Activated CD4-positive, alpha-beta memory T cell treated with anti-CD3 and anti-CD28 coated beads, Interleukin-2, amount 10 ng/mL, durations not matched to agents 7 days and 5 days (primary cell): ENCODE results near the gene SGMS1. TPM values are rescaled to one million over a fixed set of nuclear protein-coding genes. Genes with fewer than 3 reads are reported as not detected.
A peak's percentile ranks its signal among the peaks of the same experiment; 100 is the strongest.

Source experiments
- CTCF ChIA-PET: fragments of 350-600 bp; sonication (Branson Sonifier 250); formaldehyde crosslinking; loops from one replicate; lab custom pipeline; 2021; ENCODE audit warnings: antibody characterized with exemption, inconsistent platforms; lab: Charles Lee
- POLR2A ChIA-PET: fragments of 350-600 bp; sonication (Branson Sonifier 250); formaldehyde crosslinking; loops from one replicate; lab custom pipeline; 2021; ENCODE audit warnings: antibody characterized with exemption; lab: Charles Lee
- DNase-seq: peaks from one replicate; pipeline ENCODE4 v3.0.0-alpha.2; 2020
- H3K27ac Mint-ChIP-seq: one replicate; pipeline ENCODE4 v1.8.0; 2021; ENCODE audit warnings: mild to moderate bottlenecking, mixed read lengths
- H3K27me3 Mint-ChIP-seq: one replicate; pipeline ENCODE4 v1.8.0; 2021; ENCODE audit warnings: mixed read lengths
- H3K36me3 Mint-ChIP-seq: one replicate; pipeline ENCODE4 v1.8.0; 2021; ENCODE audit warnings: low read depth, mixed read lengths
- H3K4me1 Mint-ChIP-seq: one replicate; pipeline ENCODE4 v1.8.0; 2021; ENCODE audit warnings: mixed read lengths
- H3K4me3 Mint-ChIP-seq: one replicate; pipeline ENCODE4 v1.8.0; 2021; ENCODE audit warnings: mild to moderate bottlenecking, mixed read lengths
- H3K9me3 Mint-ChIP-seq: one replicate; pipeline ENCODE4 v1.8.0; 2021; ENCODE audit warnings: mixed read lengths
- total RNA-seq, 2 experiments: library from RNA; stranded (reverse); gene quantifications; one replicate each; pipeline ENCODE4 v1.2.3, GENCODE V29; 2021

The SGMS1 gene
- total RNA-seq, 2 experiments from 2014 or later: 18.9 to 19.9 TPM

GRCh38 chr10:50523357-50523756 is 100.4 kb downstream of the SGMS1 start:
- Mint-ChIP-seq H3K27ac (no peak overlapping the region), H3K27me3 (no peaks in the 10 kb centered on the region), H3K36me3 (no peaks in the 10 kb centered on the region), H3K4me1 (peaks cover 6% of the 10 kb centered on the region), H3K9me3 (no peaks in the 10 kb centered on the region), H3K4me3 (no peak overlapping the region)
- no peak for DNase-seq
- ChIA-PET POLR2A (no interaction called here), CTCF (no interaction called here)

GRCh38 chr10:50522908-50523307 is 100.8 kb downstream of the SGMS1 start:
- Mint-ChIP-seq H3K4me1 (peaks cover 6% of the 10 kb centered on the region), H3K36me3 (no peaks in the 10 kb centered on the region), H3K27ac (no peak overlapping the region), H3K4me3 (no peak overlapping the region), H3K27me3 (no peaks in the 10 kb centered on the region), H3K9me3 (no peaks in the 10 kb centered on the region)
- ChIA-PET CTCF (no interaction called here), POLR2A (no interaction called here)
- DNase-seq: no peak

- ChIA-PET POLR2A (no interaction called here), CTCF (no interaction called here)
- H3K27ac Mint-ChIP-seq: no peak overlapping the region
These were observed 103.6 kb downstream of the SGMS1 start for GRCh38 chr10:50520115-50520514.

GRCh38 chr10:50517626-50518025 is 106.1 kb downstream of the SGMS1 start:
- Mint-ChIP-seq H3K27me3 (peaks cover 4% of the 10 kb centered on the region), H3K27ac (no peak overlapping the region), H3K4me1 (peaks cover 10% of the 10 kb centered on the region), H3K36me3 (peaks cover 5% of the 10 kb centered on the region), H3K4me3 (no peak overlapping the region), H3K9me3 (no peaks in the 10 kb centered on the region)
- no peak for DNase-seq
- ChIA-PET POLR2A (no interaction called here), CTCF (no interaction called here)

More at GRCh38 chr10:50520115-50520514, 103.6 kb downstream of the SGMS1 start:
- no peaks in the 10 kb centered on the region for H3K9me3 Mint-ChIP-seq
- DNase-seq: no peak
- H3K27me3 Mint-ChIP-seq: no peaks in the 10 kb centered on the region
- no peak overlapping the region for H3K4me3 Mint-ChIP-seq
- H3K4me1 Mint-ChIP-seq: no peaks in the 10 kb centered on the region
- peaks cover 5% of the 10 kb centered on the region for H3K36me3 Mint-ChIP-seq

GRCh38 chr10:50516171-50516570 is 107.6 kb downstream of the SGMS1 start:
- H3K4me3 Mint-ChIP-seq: no peak overlapping the region
- CTCF ChIA-PET: no interaction called here
- H3K9me3 Mint-ChIP-seq: no peaks in the 10 kb centered on the region
- DNase-seq: no peak
- peaks cover 5% of the 10 kb centered on the region for H3K36me3 Mint-ChIP-seq
- POLR2A ChIA-PET: no interaction called here
- peaks cover 25% of the 10 kb centered on the region for H3K4me1 Mint-ChIP-seq
- H3K27me3 Mint-ChIP-seq: peaks cover 4% of the 10 kb centered on the region
- H3K27ac Mint-ChIP-seq: no peak overlapping the region

- H3K4me3 Mint-ChIP-seq: no peak overlapping the region
- DNase-seq: no peak
- peaks cover 5% of the 10 kb centered on the region for H3K36me3 Mint-ChIP-seq
- H3K9me3 Mint-ChIP-seq: no peaks in the 10 kb centered on the region
- peaks cover 4% of the 10 kb centered on the region for H3K27me3 Mint-ChIP-seq
- ChIA-PET POLR2A (no interaction called here), CTCF (no interaction called here)
- H3K4me1 Mint-ChIP-seq: peaks cover 31% of the 10 kb centered on the region
- no peak overlapping the region for H3K27ac Mint-ChIP-seq
These were observed 108.3 kb downstream of the SGMS1 start for GRCh38 chr10:50515420-50515819.

- POLR2A ChIA-PET: interaction anchor here (3.6 kb wide), 1 partner anchor 96 kb away, joined by 30 read pairs; no protein-coding TSS in a partner anchor
- Mint-ChIP-seq H3K27me3 (peaks cover 5% of the 10 kb centered on the region), H3K27ac (no peak overlapping the region)
These were observed 108.8 kb downstream of the SGMS1 start for GRCh38 chr10:50514995-50515394.

GRCh38 chr10:50513956-50514355 is 109.8 kb downstream of the SGMS1 start:
- Mint-ChIP-seq H3K36me3 (peaks cover 5% of the 10 kb centered on the region), H3K4me1 (peaks cover 45% of the 10 kb centered on the region), H3K4me3 (no peak overlapping the region), H3K27me3 (peaks cover 8% of the 10 kb centered on the region), H3K9me3 (no peaks in the 10 kb centered on the region), H3K27ac (no peak overlapping the region)
- ChIA-PET POLR2A (interaction anchor here (0.9 to 3.6 kb wide), 6 partner anchors 17 to 108 kb away, joined by 4 to 30 read pairs (median 5); no protein-coding TSS in a partner anchor), CTCF (no interaction called here)
- no peak for DNase-seq

More at GRCh38 chr10:50514995-50515394, 108.8 kb downstream of the SGMS1 start:
- Mint-ChIP-seq H3K4me3 (no peak overlapping the region), H3K9me3 (no peaks in the 10 kb centered on the region), H3K4me1 (peaks cover 34% of the 10 kb centered on the region), H3K36me3 (peaks cover 5% of the 10 kb centered on the region)
- DNase-seq: no peak
- CTCF ChIA-PET: no interaction called here

GRCh38 chr10:50512743-50513416 is 110.9 kb downstream of the SGMS1 start:
- H3K36me3 Mint-ChIP-seq: peaks cover 5% of the 10 kb centered on the region
- POLR2A ChIA-PET: interaction anchor here (0.6 to 3.6 kb wide), 18 partner anchors 9 to 228 kb away, joined by 3 to 30 read pairs (median 4); partner anchors contain the start of gene SGMS1
- no peaks in the 10 kb centered on the region for H3K9me3 Mint-ChIP-seq
- H3K4me1 Mint-ChIP-seq: peaks cover 55% of the 10 kb centered on the region
- peaks cover 8% of the 10 kb centered on the region for H3K27me3 Mint-ChIP-seq
- peak overlapping the region; percentile 40 for H3K27ac Mint-ChIP-seq
- CTCF ChIA-PET: interaction anchor here (0.7 to 1.6 kb wide), 5 partner anchors 10 to 116 kb away, joined by 3 to 6 read pairs (median 4); no protein-coding TSS in a partner anchor
- DNase-seq: peak; percentile 56
- peak overlapping the region; percentile 9 for H3K4me3 Mint-ChIP-seq

- Mint-ChIP-seq H3K27ac (peak overlapping the region; percentile 2), H3K27me3 (peaks cover 8% of the 10 kb centered on the region), H3K9me3 (no peaks in the 10 kb centered on the region), H3K4me3 (no peak overlapping the region), H3K36me3 (peaks cover 5% of the 10 kb centered on the region), H3K4me1 (peaks cover 62% of the 10 kb centered on the region)
- DNase-seq: no peak
- ChIA-PET CTCF (interaction anchor here (0.7 to 1.6 kb wide), 4 partner anchors 9 to 115 kb away, joined by 3 to 6 read pairs (median 4); no protein-coding TSS in a partner anchor), POLR2A (interaction anchor here (0.8 to 3.6 kb wide), 12 partner anchors 9 to 229 kb away, joined by 3 to 30 read pairs (median 4); partner anchors contain the start of gene SGMS1)
These were observed 111.6 kb downstream of the SGMS1 start for GRCh38 chr10:50512214-50512595.

GRCh38 chr10:50511492-50512213 is 112.1 kb downstream of the SGMS1 start:
- H3K27ac Mint-ChIP-seq: peak overlapping the region; percentile 2

GRCh38 chr10:50510517-50511473 is 113.0 kb downstream of the SGMS1 start:
- peaks cover 2% of the 10 kb centered on the region for H3K36me3 Mint-ChIP-seq
- ChIA-PET CTCF (interaction anchor here (0.6 kb wide), 1 partner anchor 111 kb away, joined by 3 read pairs; no protein-coding TSS in a partner anchor), POLR2A (interaction anchor here (2.4 kb wide), 1 partner anchor 112 kb away, joined by 9 read pairs; no protein-coding TSS in a partner anchor)
- no peak for DNase-seq
- H3K9me3 Mint-ChIP-seq: no peaks in the 10 kb centered on the region
- peak overlapping the region; percentile 3 for H3K27ac Mint-ChIP-seq
- no peak overlapping the region for H3K4me3 Mint-ChIP-seq
- H3K27me3 Mint-ChIP-seq: peaks cover 11% of the 10 kb centered on the region
- peaks cover 69% of the 10 kb centered on the region for H3K4me1 Mint-ChIP-seq

More at GRCh38 chr10:50511492-50512213, 112.1 kb downstream of the SGMS1 start:
- Mint-ChIP-seq H3K4me3 (no peak overlapping the region), H3K4me1 (peaks cover 65% of the 10 kb centered on the region), H3K27me3 (peaks cover 8% of the 10 kb centered on the region), H3K36me3 (peaks cover 5% of the 10 kb centered on the region), H3K9me3 (no peaks in the 10 kb centered on the region)
- POLR2A ChIA-PET: interaction anchor here (0.9 to 3.6 kb wide), 9 partner anchors 8 to 229 kb away, joined by 3 to 30 read pairs (median 4); no protein-coding TSS in a partner anchor
- CTCF ChIA-PET: interaction anchor here (1.2 kb wide), 1 partner anchor 110 kb away, joined by 5 read pairs; no protein-coding TSS in a partner anchor
- peak; percentile 29 for DNase-seq
